Right hindlimb (tissue), 1 donor: Measurements from ENCODE around the gene C5orf46.
"Not testable (repeated sequence)": the region's sequence is repeated elsewhere in the genome, so short reads cannot be mapped to it uniquely, and the experiment has no call there.

Experiments used
- DNase-seq: peaks from one replicate; pipeline ENCODE4 v3.0.0-alpha.2; 2018

The C5orf46 gene

GRCh38 chr5:147906326-147907095 is at the start of gene C5orf46:
C5orf46 (minus strand) TSS chr5:147906538; CDS start chr5:147906501, 37 bp downstream.
- DNase-seq = no peak

GRCh38 chr5:147954971-147955370 is 48.6 kb upstream of the C5orf46 start:
- no peak for DNase-seq

- no peak for DNase-seq
These were observed 43.6 kb upstream of the C5orf46 start for GRCh38 chr5:147949711-147950573.

- not testable (repeated sequence) for DNase-seq
These were observed 40.4 kb upstream of the C5orf46 start for GRCh38 chr5:147946658-147947274.

- DNase-seq = no peak
These were observed 33.2 kb upstream of the C5orf46 start for GRCh38 chr5:147939431-147940114.

GRCh38 chr5:147935032-147935431 is 28.7 kb upstream of the C5orf46 start:
- DNase-seq = no peak

GRCh38 chr5:147930769-147931168 is 24.4 kb upstream of the C5orf46 start:
- no peak for DNase-seq

GRCh38 chr5:147927901-147928300 is 21.6 kb upstream of the C5orf46 start:
- DNase-seq = no peak

- no peak for DNase-seq
These were observed 18.7 kb upstream of the C5orf46 start for GRCh38 chr5:147925020-147925419.

- DNase-seq = no peak
These were observed 14.8 kb upstream of the C5orf46 start for GRCh38 chr5:147921136-147921535.

GRCh38 chr5:147920420-147921030 is 14.2 kb upstream of the C5orf46 start:
- DNase-seq = no peak

GRCh38 chr5:147918899-147919298 is 12.6 kb upstream of the C5orf46 start:
- no peak for DNase-seq

GRCh38 chr5:147918101-147918685 is 11.9 kb upstream of the C5orf46 start:
- no peak for DNase-seq

GRCh38 chr5:147913786-147914185 is 7.4 kb upstream of the C5orf46 start:
- DNase-seq = no peak

- DNase-seq = no peak
These were observed 5.7 kb upstream of the C5orf46 start for GRCh38 chr5:147912011-147912410.

- DNase-seq = no peak
These were observed 5.1 kb upstream of the C5orf46 start for GRCh38 chr5:147911427-147911826.

GRCh38 chr5:147904110-147904509 is 2.2 kb downstream of the C5orf46 start:
- no peak for DNase-seq

GRCh38 chr5:147902609-147903115 is 3.7 kb downstream of the C5orf46 start:
- no peak for DNase-seq

GRCh38 chr5:147901599-147902039 is 4.7 kb downstream of the C5orf46 start:
- no peak for DNase-seq

GRCh38 chr5:147898875-147899401 is 7.4 kb downstream of the C5orf46 start:
- no peak for DNase-seq

GRCh38 chr5:147895864-147896263 is 10.5 kb downstream of the C5orf46 start:
- no peak for DNase-seq
